Right kidney (tissue), 1 donor: ENCODE results near the gene SLC12A7.

Experiments used
- DNase-seq: peaks from one replicate; pipeline ENCODE4 v3.0.0-alpha.2; 2016

The SLC12A7 gene

GRCh38 chr5:1111241-1111726 is 579 bp downstream of the SLC12A7 start:
- peak; percentile 66 for DNase-seq

- no peak for DNase-seq
Measured at GRCh38 chr5:1110307-1111240, 1.3 kb downstream of the SLC12A7 start.

GRCh38 chr5:1109542-1110306 is 2.1 kb downstream of the SLC12A7 start:
- no peak for DNase-seq

- no peak for DNase-seq
Measured at GRCh38 chr5:1108865-1109174, 3.0 kb downstream of the SLC12A7 start.

- DNase-seq = no peak
Measured at GRCh38 chr5:1108023-1108864, 3.6 kb downstream of the SLC12A7 start.

- no peak for DNase-seq
Measured at GRCh38 chr5:1107167-1108022, 4.5 kb downstream of the SLC12A7 start.

GRCh38 chr5:1106385-1107166 is 5.3 kb downstream of the SLC12A7 start:
- DNase-seq = no peak

- no peak for DNase-seq
Measured at GRCh38 chr5:1105350-1106265, 6.3 kb downstream of the SLC12A7 start.

GRCh38 chr5:1104327-1105006 is 7.4 kb downstream of the SLC12A7 start:
- DNase-seq = no peak

- no peak for DNase-seq
Measured at GRCh38 chr5:1103505-1104326, 8.1 kb downstream of the SLC12A7 start.

GRCh38 chr5:1103093-1103492 is 8.8 kb downstream of the SLC12A7 start:
- DNase-seq = no peak

- DNase-seq = peak; percentile 69
Measured at GRCh38 chr5:1101961-1102713, 9.7 kb downstream of the SLC12A7 start.

GRCh38 chr5:1100664-1101574 is 10.9 kb downstream of the SLC12A7 start:
- DNase-seq = no peak

GRCh38 chr5:1099926-1100663 is 11.8 kb downstream of the SLC12A7 start:
- peak; percentile 39 for DNase-seq

GRCh38 chr5:1098986-1099597 is 12.8 kb downstream of the SLC12A7 start:
- peak; percentile 40 for DNase-seq
